HEK293 (cell line): ENCODE measurements around the gene CD82.

ENCODE experiments used
- CTCF ChIA-PET: fragments of 350-600 bp; formaldehyde crosslinking; extraction: SDS; loops from one replicate; lab custom pipeline; 2021; ENCODE audit warnings: antibody characterized with exemption; lab: Yijun Ruan, JAX
- POLR2A ChIA-PET: fragments of 300-600 bp; formaldehyde crosslinking; extraction: SDS; loops from one replicate; lab custom pipeline; 2020; ENCODE audit warnings: antibody characterized with exemption, inconsistent platforms; lab: Yijun Ruan, JAX
- H3K27ac ChIP-seq: fragments of 200-500 bp; sonication (Bioruptor generic); 2 replicates; pipeline ENCODE4 v1.5.1; 2014; ENCODE audit warnings: low read depth, low read length, control low read depth, inconsistent platforms; ENCODE audit errors: extremely low read depth
- H3K36me3 ChIP-seq, 2 experiments: fragments of 200-500 bp in 1 of 2; sonication (Bioruptor generic) in 1 of 2; 1 replicate in 1 of 2; 2 replicates in 1 of 2; pipeline ENCODE4 v1.5.1; 2014 to 2017; ENCODE audit warnings: inconsistent platforms in 2 of 2, low read length in 2 of 2; ENCODE audit not compliant: control insufficient read depth in 2 of 2, insufficient read depth in 1 of 2
- H3K4me1 ChIP-seq: fragments of 200-500 bp; sonication (Bioruptor generic); 2 replicates; pipeline ENCODE4 v1.5.1; 2014; ENCODE audit warnings: mild to moderate bottlenecking, low read length, inconsistent platforms; ENCODE audit not compliant: control insufficient read depth, insufficient read depth
- H3K4me3 ChIP-seq: 2 replicates; pipeline ENCODE4 v1.5.1; 2011; ENCODE audit warnings: low read depth, mild to moderate bottlenecking, control low read depth, low read length, moderate library complexity
- H3K9me3 ChIP-seq: fragments of 200-500 bp; sonication (Bioruptor generic); 2 replicates; pipeline ENCODE4 v1.5.1; 2014; ENCODE audit warnings: low read depth, low read length, inconsistent platforms; ENCODE audit not compliant: control insufficient read depth, insufficient read depth
- BCL11A ChIP-seq: fragments of 450-650 bp; formaldehyde crosslinking; IDR thresholded peaks from 2 replicates; pipeline ENCODE4 v1.5.1; 2016; ENCODE audit warnings: low read depth, missing biosample characterization, missing genetic modification characterization
- EGR2 ChIP-seq: fragments of 450-650 bp; formaldehyde crosslinking; IDR thresholded peaks from 2 replicates; pipeline ENCODE4 v1.5.1; 2016; ENCODE audit warnings: low read depth, missing biosample characterization, missing genetic modification characterization
- HOXC10 ChIP-seq: sonication (generic); formaldehyde crosslinking; IDR thresholded peaks from 2 replicates; pipeline ENCODE4 v1.8.1; 2023; ENCODE audit warnings: mild to moderate bottlenecking, missing genetic modification reagents
- HOXD13 ChIP-seq: sonication (generic); formaldehyde crosslinking; IDR thresholded peaks from 2 replicates; pipeline ENCODE4 v1.8.0; 2022; ENCODE audit warnings: missing genetic modification reagents, borderline replicate concordance
- ZBTB1 ChIP-seq: fragments of 450-650 bp; formaldehyde crosslinking; IDR thresholded peaks from 2 replicates; pipeline ENCODE4 v1.5.1; 2016; ENCODE audit warnings: missing biosample characterization, missing genetic modification characterization
- ZBTB8A ChIP-seq: fragments of 450-650 bp; formaldehyde crosslinking; IDR thresholded peaks from 2 replicates; pipeline ENCODE4 v1.5.1; 2016; ENCODE audit warnings: missing biosample characterization, missing genetic modification characterization
- ZIC2 ChIP-seq: fragments of 450-650 bp; formaldehyde crosslinking; IDR thresholded peaks from 2 replicates; pipeline ENCODE4 v1.5.1; 2016; ENCODE audit warnings: missing biosample characterization, missing genetic modification characterization
- ZNF157 ChIP-seq: fragments of 450-650 bp; formaldehyde crosslinking; IDR thresholded peaks from 2 replicates; pipeline ENCODE4 v1.5.1; 2016; ENCODE audit warnings: missing biosample characterization, missing genetic modification characterization
- ZNF16 ChIP-seq: fragments of 450-650 bp; formaldehyde crosslinking; IDR thresholded peaks from 2 replicates; pipeline ENCODE4 v1.5.1; 2016; ENCODE audit warnings: low read depth, missing biosample characterization, missing genetic modification characterization
- ZNF174 ChIP-seq: fragments of 450-650 bp; formaldehyde crosslinking; IDR thresholded peaks from 2 replicates; pipeline ENCODE4 v1.5.0; 2017; ENCODE audit warnings: missing biosample characterization, mild to moderate bottlenecking, missing genetic modification characterization
- ZNF175 ChIP-seq: fragments of 450-650 bp; formaldehyde crosslinking; IDR thresholded peaks from 2 replicates; pipeline ENCODE4 v1.5.1; 2016; ENCODE audit warnings: missing biosample characterization, missing genetic modification characterization
- ZNF19 ChIP-seq: fragments of 450-650 bp; formaldehyde crosslinking; IDR thresholded peaks from 2 replicates; pipeline ENCODE4; 2016; ENCODE audit warnings: missing biosample characterization, missing genetic modification characterization, low read depth
- ZNF223 ChIP-seq: fragments of 450-650 bp; formaldehyde crosslinking; IDR thresholded peaks from 2 replicates; pipeline ENCODE4 v1.5.1; 2016; ENCODE audit warnings: missing biosample characterization, missing genetic modification characterization
- ZNF23 ChIP-seq: fragments of 450-650 bp; formaldehyde crosslinking; IDR thresholded peaks from 2 replicates; pipeline ENCODE4 v1.5.1; 2016; ENCODE audit warnings: missing biosample characterization, missing genetic modification characterization, borderline replicate concordance
- ZNF391 ChIP-seq: fragments of 450-650 bp; formaldehyde crosslinking; IDR thresholded peaks from 2 replicates; pipeline ENCODE4 v1.5.1; 2016; ENCODE audit warnings: low read depth, missing biosample characterization, missing genetic modification characterization, borderline replicate concordance
- ZNF423 ChIP-seq: fragments of 450-650 bp; formaldehyde crosslinking; IDR thresholded peaks from 2 replicates; pipeline ENCODE4 v1.5.1; 2016; ENCODE audit warnings: missing biosample characterization, missing genetic modification characterization
- ZNF426 ChIP-seq: fragments of 450-650 bp; formaldehyde crosslinking; IDR thresholded peaks from 2 replicates; pipeline ENCODE4 v1.5.1; 2017; ENCODE audit warnings: missing biosample characterization, missing genetic modification characterization, mild to moderate bottlenecking, inconsistent platforms, moderate library complexity
- ZNF514 ChIP-seq: fragments of 450-650 bp; formaldehyde crosslinking; IDR thresholded peaks from 2 replicates; pipeline ENCODE4 v1.5.1; 2016; ENCODE audit warnings: missing biosample characterization, missing genetic modification characterization
- ZNF518A ChIP-seq: fragments of 450-650 bp; formaldehyde crosslinking; conservative IDR thresholded peaks from 2 replicates; pipeline ENCODE4 v1.5.1; 2016; ENCODE audit warnings: low read depth, missing biosample characterization, missing genetic modification characterization
- ZNF571 ChIP-seq: fragments of 450-650 bp; formaldehyde crosslinking; IDR thresholded peaks from 2 replicates; pipeline ENCODE4 v1.5.0; 2017; ENCODE audit warnings: missing biosample characterization, missing genetic modification characterization
- ZNF621 ChIP-seq: fragments of 450-650 bp; formaldehyde crosslinking; IDR thresholded peaks from 2 replicates; pipeline ENCODE4 v1.5.1; 2017; ENCODE audit warnings: missing biosample characterization, missing genetic modification characterization
- ZNF626 ChIP-seq: fragments of 450-650 bp; sonication (Bioruptor Pico); formaldehyde crosslinking; IDR thresholded peaks from 2 replicates; pipeline ENCODE4 v1.5.1; 2018; ENCODE audit warnings: missing biosample characterization, missing genetic modification characterization, inconsistent platforms
- ZNF768 ChIP-seq: fragments of 450-650 bp; formaldehyde crosslinking; IDR thresholded peaks from 2 replicates; pipeline ENCODE4 v1.5.1; 2018; ENCODE audit warnings: missing biosample characterization, mild to moderate bottlenecking, missing genetic modification characterization
- ZNF837 ChIP-seq: fragments of 450-650 bp; formaldehyde crosslinking; IDR thresholded peaks from 2 replicates; pipeline ENCODE4 v1.5.1; 2016; ENCODE audit warnings: missing biosample characterization, missing genetic modification characterization
- ZSCAN30 ChIP-seq: fragments of 450-650 bp; IDR thresholded peaks from 2 replicates; pipeline ENCODE4 v1.5.1; 2018; ENCODE audit warnings: missing biosample characterization, mild to moderate bottlenecking, missing genetic modification characterization, moderate library complexity
- TF ChIP-seq, protein P1 (sequence below): fragments of 450-650 bp; formaldehyde crosslinking; IDR thresholded peaks from 2 replicates; pipeline ENCODE4 v1.5.1; 2016; ENCODE audit warnings: missing biosample characterization, missing genetic modification characterization
- TF ChIP-seq, protein P2 (sequence below): fragments of 450-650 bp; formaldehyde crosslinking; IDR thresholded peaks from 2 replicates; pipeline ENCODE4 v1.5.1; 2017; ENCODE audit warnings: missing biosample characterization, missing genetic modification characterization

CD82 gene

GRCh38 chr11:44583353-44583669 lies 17.8 kb downstream of the CD82 start:
- TF ChIP-seq ZBTB1 (tag by site-specific recombination) (no peak), ZNF19 (tag by site-specific recombination) (no peak), BCL11A (tag by site-specific recombination) (no peak), ZNF514 (tag by site-specific recombination) (no peak), ZNF23 (tag by site-specific recombination) (no peak), ZSCAN30 (no peak), ZNF16 (no peak), ZNF223 (tag by site-specific recombination) (no peak), EGR2 (tag by site-specific recombination) (no peak), ZNF157 (no peak), ZNF391 (tag by site-specific recombination) (no peak)
- no peak overlapping the region for H3K4me3 ChIP-seq
- H3K4me1 ChIP-seq = no peaks in the 10 kb centered on the region
- H3K27ac ChIP-seq = no peak overlapping the region
- no peaks in the 10 kb centered on the region for H3K9me3 ChIP-seq
- POLR2A ChIA-PET = interaction anchor here (1.1 kb wide), 1 partner anchor 18 kb away, joined by 3 read pairs; the partner anchor contains the start of gene CD82
- CTCF ChIA-PET = interaction anchor here (1.6 kb wide), 1 partner anchor 32 kb away, joined by 5 read pairs; no protein-coding TSS in a partner anchor
- no peaks in the 10 kb centered on the region for H3K36me3 ChIP-seq

DNA sequence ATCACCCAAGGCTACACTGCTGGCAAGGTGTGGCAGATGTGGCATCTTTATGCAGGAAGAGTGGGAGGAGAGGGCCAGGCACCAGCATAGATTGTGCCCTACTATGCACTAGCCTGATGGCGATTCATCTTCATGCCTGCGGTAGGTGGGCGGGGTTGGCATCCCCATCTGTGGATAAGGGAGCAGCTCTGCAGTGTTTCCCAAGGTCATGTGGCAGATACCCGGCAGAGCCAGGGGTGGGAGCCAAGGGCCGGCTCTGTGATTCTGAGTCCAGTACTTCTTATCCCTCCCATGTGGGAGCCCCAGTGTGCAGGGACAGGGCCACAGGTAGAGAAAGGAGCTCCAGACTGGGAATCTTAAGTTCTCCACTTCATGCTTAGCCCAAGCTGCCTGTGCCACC lies 20.0 kb downstream of the CD82 start:
- no peaks in the 10 kb centered on the region for H3K36me3 ChIP-seq
- no peaks in the 10 kb centered on the region for H3K9me3 ChIP-seq
- ChIA-PET CTCF (interaction anchor here (1.1 to 1.8 kb wide), 2 partner anchors 28 to 32 kb away, joined by 7 to 9 read pairs; no protein-coding TSS in a partner anchor), POLR2A (no interaction called here)
- TF ChIP-seq HOXC10 (CRISPR knock-in tag) = no peak
- no peak for TF ChIP-seq ZNF175 (tag by site-specific recombination)
- TF ChIP-seq, protein P1, sequence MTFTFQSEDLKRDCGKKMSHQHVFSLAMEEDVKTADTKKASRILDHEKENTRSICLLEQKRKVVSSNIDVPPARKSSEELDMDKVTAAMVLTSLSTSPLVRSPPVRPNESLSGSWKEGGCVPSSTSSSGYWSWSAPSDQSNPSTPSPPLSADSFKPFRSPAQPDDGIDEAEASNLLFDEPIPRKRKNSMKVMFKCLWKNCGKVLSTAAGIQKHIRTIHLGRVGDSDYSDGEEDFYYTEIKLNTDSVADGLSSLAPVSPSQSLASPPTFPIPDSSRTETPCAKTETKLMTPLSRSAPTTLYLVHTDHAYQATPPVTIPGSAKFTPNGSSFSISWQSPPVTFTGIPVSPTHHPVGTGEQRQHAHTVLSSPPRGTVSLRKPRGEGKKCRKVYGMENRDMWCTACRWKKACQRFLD (tag by site-specific recombination) = no peak
- no peak for TF ChIP-seq HOXD13 (CRISPR knock-in tag)
- no peak for TF ChIP-seq ZNF621
- TF ChIP-seq ZNF768 (tag by site-specific recombination) = no peak
- no peak for TF ChIP-seq ZBTB8A (tag by site-specific recombination)
- H3K4me3 ChIP-seq = no peak overlapping the region
- H3K4me1 ChIP-seq = no peaks in the 10 kb centered on the region
- H3K27ac ChIP-seq = no peak overlapping the region

- ChIA-PET CTCF (interaction anchor here (1.0 to 1.8 kb wide), 2 partner anchors 28 to 65 kb away, joined by 4 to 7 read pairs; no protein-coding TSS in a partner anchor), POLR2A (no interaction called here)
- no peak overlapping the region for H3K4me3 ChIP-seq
- no peaks in the 10 kb centered on the region for H3K9me3 ChIP-seq
- no peaks in the 10 kb centered on the region for H3K36me3 ChIP-seq
- H3K27ac ChIP-seq = no peak overlapping the region
- H3K4me1 ChIP-seq = no peaks in the 10 kb centered on the region
- TF ChIP-seq, protein P2, sequence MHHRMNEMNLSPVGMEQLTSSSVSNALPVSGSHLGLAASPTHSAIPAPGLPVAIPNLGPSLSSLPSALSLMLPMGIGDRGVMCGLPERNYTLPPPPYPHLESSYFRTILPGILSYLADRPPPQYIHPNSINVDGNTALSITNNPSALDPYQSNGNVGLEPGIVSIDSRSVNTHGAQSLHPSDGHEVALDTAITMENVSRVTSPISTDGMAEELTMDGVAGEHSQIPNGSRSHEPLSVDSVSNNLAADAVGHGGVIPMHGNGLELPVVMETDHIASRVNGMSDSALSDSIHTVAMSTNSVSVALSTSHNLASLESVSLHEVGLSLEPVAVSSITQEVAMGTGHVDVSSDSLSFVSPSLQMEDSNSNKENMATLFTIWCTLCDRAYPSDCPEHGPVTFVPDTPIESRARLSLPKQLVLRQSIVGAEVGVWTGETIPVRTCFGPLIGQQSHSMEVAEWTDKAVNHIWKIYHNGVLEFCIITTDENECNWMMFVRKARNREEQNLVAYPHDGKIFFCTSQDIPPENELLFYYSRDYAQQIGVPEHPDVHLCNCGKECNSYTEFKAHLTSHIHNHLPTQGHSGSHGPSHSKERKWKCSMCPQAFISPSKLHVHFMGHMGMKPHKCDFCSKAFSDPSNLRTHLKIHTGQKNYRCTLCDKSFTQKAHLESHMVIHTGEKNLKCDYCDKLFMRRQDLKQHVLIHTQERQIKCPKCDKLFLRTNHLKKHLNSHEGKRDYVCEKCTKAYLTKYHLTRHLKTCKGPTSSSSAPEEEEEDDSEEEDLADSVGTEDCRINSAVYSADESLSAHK = no peak
- TF ChIP-seq ZNF626 (tag by site-specific recombination) (no peak), ZNF423 (tag by site-specific recombination) (no peak), ZNF518A (tag by site-specific recombination) (no peak), ZNF174 (tag by site-specific recombination) (no peak), ZNF571 (no peak), ZIC2 (no peak), ZNF837 (tag by site-specific recombination) (no peak), ZNF426 (tag by site-specific recombination) (no peak)
Observed at GRCh38 chr11:44589301-44589700, 23.8 kb downstream of the CD82 start.
